GM19395 (cell line): ENCODE data around the gene RPP30.

ENCODE experiments used
- ATAC-seq: cut with Tn5 transposase; IDR thresholded peaks from one replicate; pipeline ENCODE4 v1.9.1; 2021; ENCODE audit warnings: mild to moderate bottlenecking, moderate library complexity; ENCODE audit not compliant: unreplicated experiment

Gene RPP30

DNA sequence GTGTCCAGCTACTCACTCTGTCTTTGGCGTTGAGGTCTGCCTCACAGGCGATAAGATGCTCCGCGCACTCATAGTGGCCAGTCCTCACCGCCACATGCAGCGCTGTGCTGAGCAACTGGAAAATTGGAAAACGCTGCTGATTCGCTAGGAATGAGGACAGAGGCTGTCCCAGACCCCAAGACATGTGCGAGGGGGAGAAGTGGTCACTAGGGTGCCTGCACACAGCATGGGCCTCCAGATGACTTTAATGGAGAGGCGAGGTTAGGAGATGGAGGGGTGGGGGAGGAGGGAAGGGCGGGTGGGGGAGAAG is 43.9 kb downstream of the RPP30 start:
- no peak for ATAC-seq

DNA sequence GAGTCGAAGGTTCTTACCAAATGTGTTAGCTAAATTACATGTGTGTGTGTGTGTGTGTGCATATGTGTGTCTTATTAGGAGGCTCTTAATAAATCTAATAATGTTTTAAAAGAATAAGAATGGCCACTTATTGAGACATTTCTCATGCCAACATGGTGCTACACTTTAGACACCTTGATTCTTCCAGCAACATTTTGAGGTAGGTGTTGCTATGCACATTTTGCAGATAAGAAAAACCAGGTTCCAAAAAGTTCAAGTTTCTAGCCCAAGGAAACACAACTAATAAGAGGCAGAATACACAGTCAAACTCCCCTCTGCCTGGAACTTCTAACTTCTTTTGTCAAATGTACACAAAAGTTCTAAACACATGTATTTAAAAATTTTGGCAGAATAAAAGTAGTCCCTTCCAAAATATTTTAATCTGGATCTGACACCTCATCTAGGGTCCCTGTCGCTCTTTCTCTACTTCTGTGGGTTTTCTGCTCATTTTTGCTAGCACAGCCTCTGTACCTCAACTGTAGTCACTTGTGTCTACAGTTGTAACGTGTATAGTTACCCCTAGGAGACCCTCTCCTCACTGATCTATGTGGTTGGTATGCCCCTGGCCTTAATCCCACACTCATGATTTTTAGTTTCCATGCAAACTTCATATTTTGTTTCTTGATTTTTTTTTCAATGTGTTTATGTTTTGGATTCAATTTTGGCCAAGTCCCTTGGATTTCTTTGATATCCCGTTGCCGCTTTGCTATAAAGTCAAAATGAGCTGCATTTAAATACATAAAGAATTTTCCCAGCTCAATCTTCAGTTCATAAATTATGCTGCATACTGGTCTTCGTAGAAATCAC is 44.8 kb downstream of the RPP30 start:
- ATAC-seq = no peak

DNA sequence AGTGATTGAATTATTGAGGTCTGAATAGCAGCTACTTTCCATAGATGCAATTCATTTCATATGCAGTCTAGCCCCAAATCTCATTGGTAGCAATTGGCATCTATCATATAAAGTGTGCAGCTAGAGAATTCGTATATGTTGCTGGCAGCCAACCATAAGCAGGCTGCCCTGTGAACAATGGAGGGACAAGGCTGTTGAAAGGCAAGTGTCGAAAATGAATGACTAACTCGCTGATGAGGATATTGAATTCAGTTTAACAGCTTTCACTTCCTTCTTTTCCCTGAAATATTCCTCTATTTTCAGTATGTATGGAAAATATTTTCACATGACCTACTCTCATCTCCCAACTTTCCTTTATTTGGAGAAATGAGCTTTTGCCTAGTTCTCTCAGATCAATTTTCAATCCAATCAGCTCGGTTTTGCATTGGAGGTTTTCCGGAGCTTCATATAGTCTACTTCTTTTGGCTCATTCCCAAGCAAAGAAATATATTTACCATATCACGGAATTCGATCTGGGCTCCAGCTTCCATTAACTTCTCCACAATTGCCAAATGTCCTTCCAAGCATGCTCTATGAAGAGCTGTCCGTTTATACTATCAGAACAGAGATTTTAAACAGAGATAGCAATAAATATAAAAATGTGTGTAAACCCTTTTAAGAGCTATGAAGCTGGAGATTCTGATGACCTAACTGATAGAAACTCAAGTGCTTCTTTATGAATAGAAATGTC is 45.6 kb downstream of the RPP30 start:
- ATAC-seq = no peak

DNA sequence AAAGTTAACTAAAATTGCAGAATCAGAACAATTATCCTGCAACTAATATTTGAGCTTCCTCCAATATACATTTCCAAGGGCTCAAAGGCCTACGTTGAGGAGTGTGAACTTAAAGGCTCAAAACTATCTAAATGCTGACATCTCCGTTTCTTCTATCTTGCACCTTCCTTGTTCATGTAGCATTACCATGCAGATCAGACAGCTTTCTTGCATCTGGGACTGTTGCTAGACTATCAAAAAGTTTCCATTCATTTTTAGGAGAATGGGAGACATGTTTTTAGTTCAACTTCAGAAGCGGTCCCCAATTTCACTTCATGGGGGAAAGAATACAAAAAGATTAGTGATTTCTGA is 46.2 kb downstream of the RPP30 start:
- no peak for ATAC-seq

DNA sequence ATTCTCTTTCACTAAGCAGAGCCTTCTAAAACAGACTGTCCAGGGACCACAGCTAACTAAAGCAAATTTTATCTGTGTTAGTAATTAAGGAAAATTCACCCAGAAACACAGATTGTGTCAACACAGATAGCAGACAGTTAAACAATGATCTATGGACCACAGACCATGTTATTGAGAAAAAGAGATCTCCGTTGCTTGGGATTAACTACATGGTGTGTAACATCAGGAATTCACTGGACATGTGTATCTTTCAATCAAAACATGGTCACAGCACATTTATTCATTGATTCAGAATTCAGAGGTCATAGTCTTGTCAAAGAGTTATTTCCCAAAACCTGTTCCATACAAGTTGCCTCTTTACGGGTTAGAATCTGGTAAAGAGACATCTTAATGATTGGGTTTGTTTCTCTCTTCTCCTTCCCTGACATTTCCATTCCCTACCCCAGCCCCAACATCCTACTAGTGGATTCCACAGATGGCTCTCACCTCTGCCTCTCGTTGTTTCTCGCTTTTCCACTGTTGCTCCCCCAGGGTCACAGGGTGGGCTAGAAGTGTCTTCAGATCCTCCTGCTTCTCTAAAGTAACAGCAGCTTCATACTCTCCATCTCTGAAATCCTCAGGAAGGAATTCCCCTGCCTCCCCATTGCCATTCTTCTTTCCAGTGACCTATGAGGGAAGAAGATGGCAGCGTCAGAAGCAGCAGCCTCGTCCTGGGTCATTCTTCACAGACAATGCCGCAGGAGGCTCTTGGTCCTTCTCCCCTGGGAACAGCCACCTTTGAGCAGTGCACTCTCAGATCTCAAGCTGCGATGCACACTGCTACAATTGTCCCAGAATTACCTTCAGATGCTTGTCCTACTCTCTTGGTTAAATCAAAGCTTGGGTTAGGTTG is 48.2 kb downstream of the RPP30 start:
- no peak for ATAC-seq

DNA sequence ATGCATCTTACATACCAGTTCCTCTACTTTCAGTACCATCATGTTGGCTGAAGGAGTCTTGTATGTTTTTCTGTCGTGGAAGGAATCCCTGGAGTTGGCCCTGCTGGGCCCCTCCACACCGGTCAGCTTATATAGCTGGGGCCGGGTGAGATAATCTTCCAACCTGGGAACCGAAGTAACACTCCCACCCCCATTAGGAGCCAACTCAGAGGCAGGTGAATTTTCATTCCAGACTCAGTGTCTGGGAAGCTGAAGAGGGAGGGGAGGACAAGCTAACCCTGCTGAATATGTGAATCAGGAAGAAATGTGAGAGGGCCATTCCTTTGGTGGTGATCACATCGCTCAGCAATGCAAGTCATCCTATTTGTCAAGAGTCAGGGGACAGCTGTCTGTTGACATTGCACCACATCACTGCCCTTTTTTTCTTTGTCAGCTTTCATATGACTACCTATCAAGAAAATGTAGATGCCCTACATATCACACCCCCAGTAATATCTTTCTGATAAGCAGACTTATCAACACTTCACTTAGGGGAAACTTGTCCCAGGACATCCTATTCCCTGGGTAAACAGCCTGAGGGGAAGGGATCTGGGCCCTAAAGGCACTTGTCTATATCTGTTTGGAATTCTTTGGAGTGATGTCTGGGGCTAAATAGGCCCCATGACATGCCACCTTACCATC is 49.4 kb downstream of the RPP30 start, which contains the start of gene ANKRD1:
ANKRD1 (minus strand) TSS at position 102 of the 681 bp plus-strand sequence; CDS start at position 42, 60 bp downstream.
- no peak for ATAC-seq

DNA sequence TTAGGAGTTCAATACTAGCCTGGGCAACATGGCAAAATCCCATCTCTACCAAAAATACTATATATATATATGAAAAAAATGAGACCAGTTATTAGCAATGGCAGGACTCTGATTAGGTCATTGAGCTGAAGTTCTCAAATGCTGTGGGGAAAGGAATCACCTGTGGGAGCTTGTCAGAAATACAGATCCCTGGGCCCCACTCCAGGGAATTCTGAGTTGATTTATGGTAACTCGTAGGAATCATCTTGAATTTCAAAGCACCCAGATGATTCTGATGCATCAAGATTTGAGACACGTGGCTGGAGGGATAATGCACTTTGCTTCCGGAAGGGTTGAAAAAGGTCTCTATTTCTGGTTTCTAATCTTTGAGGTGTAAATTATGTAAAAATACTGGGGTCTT is 50.1 kb downstream of the RPP30 start:
- ATAC-seq = no peak

DNA sequence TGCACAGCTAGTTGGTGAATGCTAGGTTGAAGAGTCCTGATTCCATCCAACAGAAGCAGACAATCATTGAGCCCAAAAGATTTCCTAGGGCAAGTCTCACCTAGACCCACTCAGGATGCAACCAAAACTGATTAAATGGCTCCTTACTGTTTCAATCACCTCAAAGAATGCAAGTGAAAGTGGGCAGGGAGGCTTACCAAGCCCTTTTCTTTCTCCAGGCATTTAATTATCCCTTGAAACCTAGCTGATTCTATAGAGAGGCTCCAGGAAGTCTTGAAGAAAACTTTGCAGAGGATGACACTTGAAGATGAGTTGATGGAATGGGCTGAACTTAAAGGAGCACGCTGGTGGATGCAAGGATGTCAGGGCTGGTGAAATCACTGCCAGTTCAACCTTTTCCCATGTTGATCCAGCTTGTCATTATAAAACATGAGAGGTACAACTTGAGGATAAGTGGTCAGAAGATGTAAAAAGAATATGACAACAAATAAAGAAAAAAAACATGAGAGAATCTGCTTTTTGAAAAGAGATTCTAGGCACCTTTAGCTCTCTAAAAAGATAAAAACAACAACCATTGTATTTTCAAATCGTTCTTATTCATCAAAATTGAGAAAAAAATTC is 51.4 kb downstream of the RPP30 start:
- no peak for ATAC-seq

DNA sequence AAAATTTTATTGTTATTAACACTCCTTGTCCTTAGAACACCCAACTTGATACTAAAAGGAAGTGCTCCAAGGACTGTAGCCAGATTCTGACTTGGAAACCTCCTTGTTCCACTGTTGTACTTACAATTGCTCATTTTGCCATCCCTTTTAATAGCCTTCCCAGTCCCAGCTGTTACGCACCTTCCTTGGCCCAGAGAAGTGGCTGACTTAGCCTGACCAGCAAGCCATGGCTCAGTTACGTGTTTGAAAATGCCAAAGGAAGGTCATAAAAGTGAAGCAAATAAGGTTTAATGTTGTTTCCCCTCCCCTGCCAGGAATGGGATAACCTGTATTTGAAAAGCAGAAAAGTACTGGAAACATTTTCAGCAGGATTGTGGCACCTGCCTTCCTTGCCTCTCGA is 52.8 kb downstream of the RPP30 start:
- ATAC-seq = no peak

DNA sequence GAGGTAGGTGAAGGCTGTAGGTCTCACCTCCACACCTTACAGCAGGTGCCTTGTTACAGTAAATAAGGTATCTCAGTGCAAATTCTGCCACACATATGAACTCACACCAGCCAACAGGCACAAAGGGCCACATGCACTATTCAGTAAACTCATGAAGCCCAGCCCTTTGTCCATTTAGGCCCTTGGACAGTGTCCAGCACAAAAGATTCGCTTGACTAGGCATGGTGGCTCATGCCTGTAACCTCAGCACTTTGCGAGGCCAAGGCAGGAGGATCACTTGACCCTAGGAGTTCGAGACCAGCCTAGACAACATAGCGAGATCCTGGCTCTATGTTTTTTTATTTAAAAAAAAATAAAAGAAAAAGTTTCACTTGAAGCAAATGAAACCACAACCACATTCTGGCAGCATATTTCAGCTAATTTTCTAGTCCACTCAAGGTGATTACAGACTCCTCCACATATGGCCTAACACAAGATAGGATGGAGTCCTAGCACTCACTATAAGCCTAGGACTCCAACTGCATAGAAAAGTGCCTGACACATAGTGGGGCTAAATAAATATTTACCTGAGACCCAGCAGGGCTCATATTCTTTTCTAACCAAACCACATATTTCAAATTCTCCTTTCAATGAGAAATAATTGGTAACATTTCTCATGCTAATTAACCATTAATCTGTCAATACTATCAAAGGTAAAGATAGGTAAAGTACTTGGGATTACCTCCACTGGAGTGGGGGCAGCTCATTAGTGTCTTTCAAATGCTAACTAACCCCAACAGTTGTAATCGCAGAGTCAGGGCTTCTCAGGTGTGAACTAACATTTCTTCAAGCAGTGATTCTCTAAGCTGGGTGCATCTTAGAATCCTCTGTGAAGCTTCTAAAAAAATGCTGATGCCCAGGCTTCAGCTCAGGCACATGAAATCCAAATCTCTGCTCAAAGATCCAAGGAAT is 53.6 kb downstream of the RPP30 start:
- no peak for ATAC-seq

DNA sequence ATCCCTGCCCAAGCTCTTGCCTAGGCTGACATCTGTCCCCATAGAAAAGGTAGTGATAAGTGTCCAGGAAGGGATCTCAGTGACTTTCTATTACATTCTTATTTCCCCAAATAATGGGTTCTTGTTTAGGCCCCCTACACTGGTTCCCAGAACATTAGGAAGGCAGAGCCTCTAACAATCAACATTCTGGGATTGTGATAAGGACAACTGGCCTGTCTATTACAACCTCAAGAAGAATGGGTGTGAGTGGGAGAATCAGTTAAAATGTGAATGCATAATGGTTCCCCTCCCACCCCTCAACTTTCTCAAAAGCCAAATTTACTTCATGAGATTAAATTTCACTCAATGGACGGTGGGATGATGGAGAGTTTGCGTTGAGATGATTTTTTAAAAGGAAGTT is 55.5 kb downstream of the RPP30 start:
- no peak for ATAC-seq

DNA sequence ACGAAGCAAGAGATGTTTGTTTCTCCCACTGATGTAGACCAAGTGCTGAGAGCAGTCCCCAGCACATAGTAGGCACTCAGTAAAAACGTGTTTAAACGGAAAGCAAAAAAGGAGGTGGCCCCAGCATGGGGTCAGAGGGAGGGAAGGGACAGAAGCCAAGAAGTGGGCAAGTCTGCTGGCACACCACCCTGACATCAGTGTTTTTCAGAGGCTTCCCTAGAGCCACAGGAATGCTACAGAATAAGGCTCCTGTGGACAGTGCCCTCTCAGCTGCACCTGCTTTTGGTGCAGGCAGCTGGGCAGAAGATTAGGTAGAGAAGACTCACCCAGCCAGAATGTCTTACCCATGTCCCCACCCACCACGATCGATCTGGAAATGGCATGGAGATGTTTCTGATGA is 57.4 kb downstream of the RPP30 start:
- no peak for ATAC-seq

DNA sequence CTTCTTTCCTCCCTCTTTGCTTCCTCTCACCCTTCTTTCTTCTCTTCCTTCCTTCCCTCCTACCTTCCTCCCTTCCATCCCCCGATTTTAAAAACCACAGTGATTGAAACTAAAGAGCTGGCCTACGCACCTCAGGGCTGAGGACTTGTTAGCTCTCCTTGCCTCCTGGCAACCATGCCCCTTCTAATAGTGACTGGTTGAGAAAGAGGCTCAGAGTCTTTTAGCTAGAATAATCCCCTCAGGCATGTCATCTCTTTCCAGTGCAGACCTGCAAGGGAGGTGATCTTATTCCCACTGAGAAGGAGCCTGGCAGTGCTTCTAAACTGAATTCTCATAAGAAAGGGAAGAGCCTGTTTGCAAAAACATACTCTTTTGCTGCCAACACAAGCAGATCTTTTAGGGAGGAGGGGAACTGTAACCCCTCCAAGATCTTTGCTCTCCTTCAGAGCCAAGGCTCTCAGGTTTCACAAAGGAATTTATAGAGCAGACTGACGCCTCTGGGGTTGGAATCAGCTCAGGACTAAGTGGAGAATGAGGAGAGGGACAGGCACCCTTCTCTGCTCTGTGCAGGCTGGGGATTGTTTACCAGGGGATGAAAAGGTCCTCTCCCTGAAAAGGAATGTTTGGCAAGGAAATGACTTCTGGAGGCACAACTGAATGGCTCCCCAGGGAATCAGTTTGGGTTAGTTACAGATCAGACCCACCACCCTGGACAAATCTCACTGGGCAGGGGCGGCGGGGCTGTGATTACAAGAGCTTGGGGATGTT is 58.5 kb downstream of the RPP30 start:
- ATAC-seq = no peak

DNA sequence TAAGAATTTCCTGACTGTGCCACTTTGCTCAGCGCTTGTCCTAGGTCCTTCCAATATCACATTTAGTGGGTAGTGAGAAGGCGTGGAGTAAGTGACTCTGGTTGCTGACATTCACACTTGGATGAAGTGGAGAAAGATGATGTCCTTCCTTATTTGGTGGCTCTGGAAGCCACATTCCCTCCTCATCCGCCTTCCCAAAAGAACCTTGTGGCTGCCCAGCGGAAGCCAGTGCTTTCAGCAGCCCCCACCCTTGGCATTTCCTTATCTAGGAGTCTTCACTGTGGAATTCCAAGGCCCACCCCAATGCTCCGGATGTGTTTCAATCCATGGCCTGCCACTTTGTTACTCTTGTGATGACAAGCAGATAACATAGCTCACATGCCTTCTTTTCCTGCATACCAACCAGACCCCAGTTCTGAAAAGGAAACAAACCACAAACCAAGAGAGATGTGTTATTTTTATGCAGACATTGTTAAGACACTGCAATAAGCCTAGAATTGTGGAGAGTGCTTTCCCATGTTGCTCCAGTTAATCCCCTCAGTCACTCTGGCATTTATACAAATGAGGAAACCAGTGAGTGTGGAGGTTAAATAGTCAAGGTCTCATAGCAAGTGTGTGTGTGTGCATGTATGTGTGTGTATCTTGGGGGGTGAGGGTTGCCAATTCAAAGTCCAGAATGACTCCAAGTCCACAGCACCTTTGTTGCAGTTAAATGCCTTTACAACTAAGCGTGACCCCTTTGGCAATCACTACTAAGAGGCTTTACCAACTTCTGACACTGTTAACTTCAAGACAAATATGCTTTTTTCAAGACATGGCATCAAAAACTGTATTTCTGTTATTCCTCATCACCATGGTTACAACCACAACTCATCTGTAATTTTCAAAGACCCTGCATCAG is 59.4 kb downstream of the RPP30 start:
- no peak for ATAC-seq

DNA sequence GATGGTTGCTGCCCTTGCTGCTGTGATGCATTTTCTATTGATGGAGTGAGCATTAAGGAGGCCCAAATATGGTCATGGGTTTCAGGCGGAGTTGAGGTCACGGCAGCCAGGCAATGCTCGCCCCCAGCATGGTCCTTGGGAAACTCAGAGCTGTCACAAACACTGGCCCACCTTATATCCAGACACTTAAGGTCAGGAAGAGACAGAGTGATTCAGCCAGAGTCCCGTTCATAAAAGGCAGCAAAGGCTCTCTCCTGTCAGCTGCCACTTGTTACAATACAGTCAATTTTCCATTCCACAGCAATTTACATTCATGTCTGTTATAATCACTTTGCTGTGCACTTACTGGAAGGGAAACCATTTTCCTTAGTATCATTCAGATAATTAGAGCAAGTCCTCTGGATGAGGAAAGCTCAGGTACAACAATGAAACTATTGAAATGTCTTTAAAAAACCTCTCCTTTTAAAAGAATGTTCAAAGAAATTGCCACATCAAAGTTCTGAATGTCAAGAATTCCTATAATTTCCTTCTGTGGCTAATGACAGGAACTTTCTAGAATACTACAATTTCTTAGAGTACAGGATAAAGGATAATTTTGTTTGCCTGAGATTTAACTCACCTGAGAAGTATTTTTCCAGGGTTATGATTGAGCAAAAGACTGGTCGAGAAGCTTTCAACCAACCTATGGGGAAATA is 64.0 kb downstream of the RPP30 start:
- no peak for ATAC-seq

DNA sequence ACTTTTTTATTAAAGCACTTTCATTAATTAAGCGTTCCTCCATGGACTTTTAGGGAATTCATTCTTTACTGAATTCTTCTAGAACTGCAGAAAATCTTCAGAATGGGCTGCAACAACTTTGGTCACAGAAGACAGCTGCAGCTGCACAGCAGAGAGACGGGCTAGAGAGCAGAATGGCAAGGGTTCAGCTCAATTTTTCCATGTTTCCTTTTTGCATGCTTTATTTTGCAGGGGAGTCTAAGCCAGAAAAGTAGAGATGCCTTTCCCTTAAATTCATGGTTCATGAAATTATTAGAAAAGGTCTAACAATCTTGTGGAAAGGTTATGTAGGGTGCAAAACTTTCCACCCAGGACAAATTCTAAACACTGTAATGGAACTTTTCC is 64.5 kb downstream of the RPP30 start:
- ATAC-seq = no peak

DNA sequence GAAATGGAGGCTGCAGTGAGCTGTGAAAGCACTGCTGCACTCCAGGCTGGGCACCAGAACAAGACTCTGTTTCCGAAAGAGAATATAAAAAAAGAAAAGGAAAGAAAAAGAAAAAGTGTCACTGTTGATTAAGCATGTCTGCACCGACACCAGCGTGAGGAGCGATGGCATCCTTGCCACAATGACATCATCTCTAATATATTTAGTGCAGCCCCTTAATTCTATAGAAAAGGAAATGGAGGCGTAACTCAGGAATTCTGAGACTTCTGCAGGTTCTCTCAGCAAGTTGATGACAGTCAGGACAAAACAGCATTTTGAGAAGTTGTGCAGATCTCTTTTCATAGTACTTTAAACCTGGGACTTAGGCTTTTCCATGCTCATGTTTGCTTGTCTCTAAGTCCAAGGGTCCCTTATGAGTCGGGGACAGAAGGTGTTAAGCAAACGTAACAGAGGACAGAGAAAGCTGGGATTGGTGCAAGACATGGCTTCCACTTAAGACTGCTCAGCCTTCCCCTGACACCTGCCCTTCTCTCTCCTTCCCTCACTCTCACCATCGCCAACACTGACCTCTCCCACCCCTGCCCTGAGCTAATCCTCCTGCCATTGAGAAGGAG is 66.0 kb downstream of the RPP30 start:
- no peak for ATAC-seq
